ENCODE results near the gene STK17A. TPM values are rescaled to one million over a fixed set of nuclear protein-coding genes. Genes with fewer than 3 reads are reported as not detected.

STK17A gene
- polyA plus RNA-seq, 1 of the 3 experiments (the other 2 are of a cell fraction) = 47.8 TPM

DNA sequence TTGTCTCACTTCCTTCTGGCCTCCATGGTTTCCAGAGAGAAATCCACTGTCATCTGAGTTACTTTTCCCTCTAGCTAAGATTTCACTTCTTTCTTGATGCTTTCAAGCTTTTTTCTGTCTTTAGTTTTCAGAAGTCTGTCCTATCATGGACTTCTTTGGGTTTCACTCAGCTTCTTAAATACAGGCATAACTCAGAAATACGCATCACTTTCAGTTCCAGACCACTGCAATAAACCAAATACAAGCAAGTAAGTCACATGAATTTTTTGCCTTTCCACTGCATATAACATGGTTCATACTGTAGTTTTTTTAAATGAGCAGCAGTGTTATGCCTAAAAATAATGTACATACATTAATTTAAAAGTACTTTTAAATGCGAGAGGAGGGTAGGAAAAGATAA, 48.7 kb downstream of the STK17A start:
- Histone ChIP-seq H3K4me3 (ENCODE audit: low read depth in 2 of 2, low read length in 1 of 2) (no peak overlapping the region), H2AFZ (ENCODE audit: low read depth) (no peak overlapping the region), H3K4me1 (ENCODE audit: control insufficient read depth in 1 of 2, insufficient read depth in 2 of 2, low read depth in 1 of 2, low read length in 1 of 2) (peaks cover 13 to 14% of the 10 kb centered on the region in 2 experiments), H4K20me1 (ENCODE audit: insufficient read depth) (peaks cover 23% of the 10 kb centered on the region), H3K4me2 (no peak overlapping the region), H3K9me2 (no peaks in the 10 kb centered on the region), H3F3A (replicated peaks; ENCODE audit: insufficient read depth) (peaks cover 90% of the 10 kb centered on the region), H3K9me3 (no peaks in the 10 kb centered on the region), H3K9ac (no peak overlapping the region), H3K36me3 (replicated peaks in 1 of 2; ENCODE audit: control insufficient read depth in 1 of 2, insufficient read depth in 2 of 2, low read length in 1 of 2) (peaks cover 95 to 96% of the 10 kb centered on the region in 2 experiments), H3K27ac (ENCODE audit: low read depth in 2 of 2, low read length in 1 of 2) (peak overlapping the region in 1 of 2 experiments; percentile 47; a peak in 2 of 4 replicates), H3K27me3 (ENCODE audit: insufficient read depth) (no peaks in the 10 kb centered on the region), H3K79me2 (ENCODE audit: insufficient read depth) (peaks cover 97% of the 10 kb centered on the region)
- DNase-seq = no peak
- 99% methylated on average over 2 of the region's 2 CpGs for WGBS (ENCODE audit: low lambda C conversion rate)
- TF ChIP-seq EZH2phosphoT487 (IDR thresholded peaks at IDR 0.05; ENCODE audit: borderline replicate concordance, low read depth) = no peak
- no peak for TF ChIP-seq GABPA (IDR thresholded peaks at IDR 0.05; ENCODE audit: low read depth)
- TF ChIP-seq ELF1 (IDR thresholded peaks at IDR 0.05) = no peak
- TF ChIP-seq CHD2 (IDR thresholded peaks at IDR 0.05; ENCODE audit: low read length, partially characterized antibody) = no peak
- no peak for TF ChIP-seq PBX3 (IDR thresholded peaks at IDR 0.05)
- TF ChIP-seq YY1 (IDR thresholded peaks at IDR 0.05; ENCODE audit: low read depth) = no peak
- TF ChIP-seq CTCF (IDR thresholded peaks at IDR 0.05) = no peak
- ChIA-PET POLR2A (no interaction called here), CTCF (interaction anchor here (1.7 to 1.9 kb wide), 3 partner anchors 16 to 208 kb away, joined by 3 to 6 read pairs (median 4); no protein-coding TSS in a partner anchor)

- Histone ChIP-seq H3K4me3 (ENCODE audit: low read depth in 2 of 2, low read length in 1 of 2) (no peak overlapping the region), H3K9me2 (no peaks in the 10 kb centered on the region), H3K4me1 (ENCODE audit: control insufficient read depth in 1 of 2, insufficient read depth in 2 of 2, low read depth in 1 of 2, low read length in 1 of 2) (peaks cover 15 to 24% of the 10 kb centered on the region in 2 experiments), H3K79me2 (ENCODE audit: insufficient read depth) (peaks cover 86% of the 10 kb centered on the region), H4K20me1 (ENCODE audit: insufficient read depth) (peaks cover 16% of the 10 kb centered on the region), H3K27me3 (ENCODE audit: insufficient read depth) (no peaks in the 10 kb centered on the region), H3K9ac (no peak overlapping the region), H2AFZ (ENCODE audit: low read depth) (no peak overlapping the region), H3K9me3 (no peaks in the 10 kb centered on the region), H3K4me2 (no peak overlapping the region), H3F3A (replicated peaks; ENCODE audit: insufficient read depth) (peaks cover 90% of the 10 kb centered on the region), H3K27ac (ENCODE audit: low read depth in 2 of 2, low read length in 1 of 2) (peak overlapping the region in 1 of 2 experiments; percentile 47; a peak in 1 of 4 replicates), H3K36me3 (replicated peaks in 1 of 2; ENCODE audit: control insufficient read depth in 1 of 2, insufficient read depth in 2 of 2, low read length in 1 of 2) (peaks cover 93 to 95% of the 10 kb centered on the region in 2 experiments)
- CTCF ChIA-PET = interaction anchor here (1.5 to 1.9 kb wide), 3 partner anchors 15 to 206 kb away, joined by 3 to 6 read pairs (median 5); no protein-coding TSS in a partner anchor
- no peak for TF ChIP-seq FOXM1 (IDR thresholded peaks at IDR 0.05; ENCODE audit: low read depth)
- POLR2A ChIA-PET = no interaction called here
- DNase-seq = no peak
- 96% methylated on average over 4 of the region's 4 CpGs for WGBS (ENCODE audit: low lambda C conversion rate)
Observed at GRCh38 chr7:43632746-43633145, 49.8 kb downstream of the STK17A start.

- POLR2A ChIA-PET = interaction anchor here (0.6 kb wide), 1 partner anchor 693 kb away, joined by 3 read pairs; no protein-coding TSS in a partner anchor
- Histone ChIP-seq H3K27ac (ENCODE audit: low read depth in 2 of 2, low read length in 1 of 2) (peak overlapping the region; percentile 47 to 89), H3K9ac (no peak overlapping the region), H3K4me2 (no peak overlapping the region), H3K9me2 (no peaks in the 10 kb centered on the region), H2AFZ (ENCODE audit: low read depth) (no peak overlapping the region), H3K4me1 (ENCODE audit: control insufficient read depth in 1 of 2, insufficient read depth in 2 of 2, low read depth in 1 of 2, low read length in 1 of 2) (peaks cover 20 to 40% of the 10 kb centered on the region in 2 experiments), H3K36me3 (replicated peaks in 1 of 2; ENCODE audit: control insufficient read depth in 1 of 2, insufficient read depth in 2 of 2, low read length in 1 of 2) (peaks cover 92 to 93% of the 10 kb centered on the region in 2 experiments), H4K20me1 (ENCODE audit: insufficient read depth) (peaks cover 3% of the 10 kb centered on the region; the same call in 1 of the 2 replicates), H3K9me3 (no peaks in the 10 kb centered on the region), H3F3A (replicated peaks; ENCODE audit: insufficient read depth) (peaks cover 90% of the 10 kb centered on the region), H3K4me3 (ENCODE audit: low read depth in 2 of 2, low read length in 1 of 2) (no peak overlapping the region; a peak in 1 of 4 replicates), H3K79me2 (ENCODE audit: insufficient read depth) (peaks cover 86% of the 10 kb centered on the region), H3K27me3 (ENCODE audit: insufficient read depth) (no peaks in the 10 kb centered on the region)
- 100% methylated on average over 2 of the region's 2 CpGs for WGBS (ENCODE audit: low lambda C conversion rate)
- no peak for DNase-seq
- CTCF ChIA-PET = interaction anchor here (2.2 kb wide), 1 partner anchor 52 kb away, joined by 8 read pairs; the partner anchor contains the start of gene STK17A
- TF ChIP-seq, protein P1, sequence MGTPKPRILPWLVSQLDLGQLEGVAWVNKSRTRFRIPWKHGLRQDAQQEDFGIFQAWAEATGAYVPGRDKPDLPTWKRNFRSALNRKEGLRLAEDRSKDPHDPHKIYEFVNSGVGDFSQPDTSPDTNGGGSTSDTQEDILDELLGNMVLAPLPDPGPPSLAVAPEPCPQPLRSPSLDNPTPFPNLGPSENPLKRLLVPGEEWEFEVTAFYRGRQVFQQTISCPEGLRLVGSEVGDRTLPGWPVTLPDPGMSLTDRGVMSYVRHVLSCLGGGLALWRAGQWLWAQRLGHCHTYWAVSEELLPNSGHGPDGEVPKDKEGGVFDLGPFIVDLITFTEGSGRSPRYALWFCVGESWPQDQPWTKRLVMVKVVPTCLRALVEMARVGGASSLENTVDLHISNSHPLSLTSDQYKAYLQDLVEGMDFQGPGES (IDR thresholded peaks at IDR 0.05; ENCODE audit: low read depth, low read length) = no peak
- TF ChIP-seq PBX3 (IDR thresholded peaks at IDR 0.05) (no peak), GATA2 (CRISPR knock-in tag; IDR thresholded peaks at IDR 0.05) (no peak), TEAD4 (IDR thresholded peaks at IDR 0.05; ENCODE audit: borderline replicate concordance, insufficient read depth) (no peak), POLR2AphosphoS5 (IDR thresholded peaks at IDR 0.05; ENCODE audit: low read depth, low read length) (no peak; the same call in 1 of the 2 replicates)
- TF ChIP-seq, protein P2, sequence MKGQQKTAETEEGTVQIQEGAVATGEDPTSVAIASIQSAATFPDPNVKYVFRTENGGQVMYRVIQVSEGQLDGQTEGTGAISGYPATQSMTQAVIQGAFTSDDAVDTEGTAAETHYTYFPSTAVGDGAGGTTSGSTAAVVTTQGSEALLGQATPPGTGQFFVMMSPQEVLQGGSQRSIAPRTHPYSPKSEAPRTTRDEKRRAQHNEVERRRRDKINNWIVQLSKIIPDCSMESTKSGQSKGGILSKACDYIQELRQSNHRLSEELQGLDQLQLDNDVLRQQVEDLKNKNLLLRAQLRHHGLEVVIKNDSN (IDR thresholded peaks at IDR 0.05; ENCODE audit: borderline replicate concordance, low read depth) = no peak
Observed at GRCh38 chr7:43634384-43634783, 51.5 kb downstream of the STK17A start.
